HepG2 (cell line): ENCODE measurements around the gene NLE1. TPM values are rescaled to one million over a fixed set of nuclear protein-coding genes. Genes with fewer than 3 reads are reported as not detected.

Experiments used
- ATAC-seq: fragments of 200-7000 bp; cut with Tn5 transposase; 3 replicates; pipeline ENCODE4 v1.9.1; 2020; ENCODE audit warnings: mild to moderate bottlenecking, moderate library complexity
- BruUV-seq: library from RNA; stranded (reverse); fragments of 400-500 nt; replicated peaks from 2 replicates; lab custom pipeline; 2021; lab: Mats Ljungman, UMichigan
- CTCF ChIA-PET: fragments of 300-600 bp; formaldehyde crosslinking; extraction: SDS; loops from one replicate; lab custom pipeline; 2021; ENCODE audit warnings: low total read pairs, inconsistent platforms, low intra/inter-chr PET ratio; lab: Yijun Ruan, JAX
- POLR2A ChIA-PET: fragments of 350-600 bp; sonication (Branson Sonifier 250); formaldehyde crosslinking; loops from one replicate; lab custom pipeline; 2020; ENCODE audit warnings: antibody characterized with exemption, inconsistent platforms; lab: Yijun Ruan, JAX
- DNase-seq: peaks from one replicate; pipeline ENCODE4 v3.0.0-alpha.2; 2015; ENCODE audit warnings: low spot score
- FAIRE-seq: peaks from 3 replicates; lab custom pipeline; 2011; peaks lifted over from hg19 to GRCh38; lab: Jason Lieb, UNC
- H2AFZ ChIP-seq: one replicate; pipeline ENCODE4 v1.6.1; 2011; ENCODE audit warnings: low read length, inconsistent platforms
- H3K27ac ChIP-seq: fragments of 300-600 bp; 3 replicates; pipeline ENCODE4 v1.8.0; 2011; ENCODE audit warnings: mixed run types, mild to moderate bottlenecking, mixed read lengths, low read length, inconsistent platforms; ENCODE audit not compliant: insufficient read depth; ENCODE audit errors: extremely low read length
- H3K27me3 ChIP-seq, 2 experiments: fragments of 200-600 bp in 1 of 2; 2 replicates in 1 of 2; 3 replicates in 1 of 2; pipeline versions ENCODE4 v1.6.0 to v1.8.0; 2011; ENCODE audit warnings: low read length in 2 of 2, mild to moderate bottlenecking in 2 of 2, moderate library complexity in 2 of 2, inconsistent platforms in 1 of 2; ENCODE audit not compliant: insufficient read depth in 2 of 2, control insufficient read depth in 1 of 2
- H3K36me3 ChIP-seq, 2 experiments: fragments of 200-600 bp in 1 of 2; replicated peaks in 1 of 2; 2 replicates in 1 of 2; 3 replicates in 1 of 2; pipeline versions ENCODE4 v1.5.1 to v1.8.0; 2011; ENCODE audit warnings: low read length in 2 of 2, inconsistent platforms in 1 of 2; ENCODE audit not compliant: insufficient read depth in 2 of 2, control insufficient read depth in 1 of 2
- H3K4me1 ChIP-seq: 2 replicates; pipeline ENCODE4 v1.5.1; 2012; ENCODE audit warnings: low read length, inconsistent platforms; ENCODE audit not compliant: insufficient read depth
- H3K4me2 ChIP-seq: 2 replicates; pipeline ENCODE4 v1.6.0; 2011; ENCODE audit warnings: low read depth, low read length, inconsistent platforms
- H3K4me3 ChIP-seq, 3 experiments: fragments of 200-600 bp in 1 of 3; sonication (generic), shearing (Covaris generic) in 1 of 3; replicated peaks in 1 of 3; 2 replicates each; pipeline ENCODE4 v1.5.1; 2011 to 2016; ENCODE audit warnings: low read length in 3 of 3, inconsistent platforms in 2 of 3, low read depth in 2 of 3, mild to moderate bottlenecking in 2 of 3, control low read depth in 1 of 3, mixed read lengths in 1 of 3; ENCODE audit not compliant: insufficient read depth in 1 of 3
- H3K79me2 ChIP-seq: one replicate; pipeline ENCODE4 v1.6.1; 2011; ENCODE audit warnings: low read length, inconsistent platforms; ENCODE audit not compliant: insufficient read depth
- H3K9ac ChIP-seq: 2 replicates; pipeline ENCODE4 v1.6.0; 2011; ENCODE audit warnings: mild to moderate bottlenecking, low read depth, low read length, inconsistent platforms; ENCODE audit not compliant: insufficient read depth
- H3K9me3 ChIP-seq: 2 replicates; pipeline ENCODE4 v1.5.1; 2012; ENCODE audit warnings: mild to moderate bottlenecking, low read length
- H4K20me1 ChIP-seq: 2 replicates; pipeline ENCODE4 v1.6.0; 2011; ENCODE audit warnings: inconsistent platforms, mild to moderate bottlenecking, low read length, moderate library complexity; ENCODE audit not compliant: insufficient read depth
- GATA4 ChIP-seq: sonication (generic); IDR thresholded peaks from 2 replicates; pipeline ENCODE4 v1.6.1; 2016; ENCODE audit warnings: antibody characterized with exemption, low read depth, borderline replicate concordance
- HBP1 ChIP-seq: IDR thresholded peaks from 2 replicates; pipeline ENCODE4 v1.6.1; 2016; ENCODE audit warnings: low read depth, control low read depth
- PHF20 ChIP-seq: sonication (generic); formaldehyde crosslinking; IDR thresholded peaks from 2 replicates; pipeline ENCODE4 v1.5.0; 2020; ENCODE audit warnings: mild to moderate bottlenecking, missing genetic modification reagents
- RARA ChIP-seq: IDR thresholded peaks from 2 replicates; pipeline ENCODE4 v1.6.1; 2016; ENCODE audit warnings: missing genetic modification reagents, missing compliant biosample characterization
- RBFOX2 ChIP-seq: fragments of 200-400 bp; formaldehyde crosslinking; IDR thresholded peaks from 2 replicates; pipeline ENCODE4 v1.6.1; 2017; ENCODE audit warnings: low read depth, mild to moderate bottlenecking, low read length
- RFXAP ChIP-seq: sonication (generic); formaldehyde crosslinking; IDR thresholded peaks from 2 replicates; pipeline ENCODE4 v1.4.0; 2020; ENCODE audit warnings: missing genetic modification reagents, borderline replicate concordance
- SALL2 ChIP-seq: sonication (generic); formaldehyde crosslinking; IDR thresholded peaks from 2 replicates; pipeline ENCODE4 v1.8.1; 2023; ENCODE audit warnings: mild to moderate bottlenecking, missing genetic modification reagents, inconsistent platforms
- SOX13 ChIP-seq, 3 experiments: fragments of 450-650 bp in 1 of 3; sonication (generic) in 1 of 3; formaldehyde crosslinking in 1 of 3; IDR thresholded peaks in 2 of 3; conservative IDR thresholded peaks in 1 of 3; 2 replicates each; pipeline versions ENCODE4 v1.5.0 to v1.6.1; 2016 to 2020; ENCODE audit warnings: antibody characterized with exemption in 1 of 3, mild to moderate bottlenecking in 1 of 3, missing compliant biosample characterization in 1 of 3, missing genetic modification reagents in 1 of 3, moderate library complexity in 1 of 3
- ZC3H13 ChIP-seq: sonication (generic); formaldehyde crosslinking; IDR thresholded peaks from 2 replicates; pipeline ENCODE4 v1.8.1; 2023; ENCODE audit warnings: mild to moderate bottlenecking, missing genetic modification reagents, moderate library complexity
- ZFX ChIP-seq: sonication (generic); formaldehyde crosslinking; IDR thresholded peaks from 2 replicates; pipeline ENCODE4 v1.4.0; 2020; ENCODE audit warnings: mild to moderate bottlenecking, low read depth, missing genetic modification reagents, moderate library complexity
- ZMYM2 ChIP-seq: sonication (generic); formaldehyde crosslinking; IDR thresholded peaks from 2 replicates; pipeline ENCODE4 v1.8.0; 2022; ENCODE audit warnings: mild to moderate bottlenecking, missing genetic modification reagents
- ZNF121 ChIP-seq: sonication (generic); formaldehyde crosslinking; IDR thresholded peaks from 2 replicates; pipeline ENCODE4 v1.5.0; 2020; ENCODE audit warnings: mild to moderate bottlenecking, missing genetic modification reagents
- ZNF224 ChIP-seq: sonication (generic); formaldehyde crosslinking; IDR thresholded peaks from 2 replicates; pipeline ENCODE4 v1.5.0; 2020; ENCODE audit warnings: mild to moderate bottlenecking, missing genetic modification reagents
- ZNF616 ChIP-seq: sonication (generic); formaldehyde crosslinking; IDR thresholded peaks from 2 replicates; pipeline ENCODE4 v1.5.0; 2020; ENCODE audit warnings: low read depth, mild to moderate bottlenecking, missing genetic modification reagents
- ZNF619 ChIP-seq: sonication (generic); formaldehyde crosslinking; IDR thresholded peaks from 2 replicates; pipeline ENCODE4 v1.4.0; 2020; ENCODE audit warnings: mild to moderate bottlenecking, missing genetic modification reagents
- ZNF652 ChIP-seq: IDR thresholded peaks from 2 replicates; pipeline ENCODE4 v1.6.1; 2016; ENCODE audit warnings: low read depth, borderline replicate concordance
- ZNF710 ChIP-seq: sonication (generic); formaldehyde crosslinking; IDR thresholded peaks from 2 replicates; pipeline ENCODE4 v1.5.0; 2020; ENCODE audit warnings: mild to moderate bottlenecking, missing genetic modification reagents, borderline replicate concordance
- WGBS: methylation state at CpG from one replicate; pipeline ENCODE4 v1.1.6; 2017; ENCODE audit warnings: low lambda C conversion rate; 5-methylcytosine and 5-hydroxymethylcytosine counted together
- in situ Hi-C: cut with HindIII; loops from 2 replicates; pipeline ENCODE4 v1.10.0; 2017; ENCODE audit warnings: low pct_unique_long_range_greater_than_20kb; ENCODE audit not compliant: extremely low pct_ligation_motif_present
- intact Hi-C: fragments of 100-400 bp; cut with micrococcal nuclease; formaldehyde crosslinking; loops from one replicate; pipeline ENCODE4 v1.10.0; 2022; ENCODE audit not compliant: unreplicated experiment
- polyA plus RNA-seq, 8 experiments: library from polyadenylated mRNA; depleted of rRNA in 3 of 8; stranded (reverse) in 7 of 8; unstranded in 1 of 8; fragments of >200 nt; fragmentation: Illumina TruSeq in 4 of 8; extraction: Trizol in 4 of 8; gene quantifications; 2 replicates each; pipeline versions ENCODE4 v1.2.1 to v1.2.3, GENCODE V29; 2011 to 2016; ENCODE audit warnings: low read depth in 4 of 8, missing spikeins in 1 of 8, mixed read lengths in 1 of 8; ENCODE audit not compliant: insufficient read depth in 1 of 8
- total RNA-seq, 5 experiments: library from RNA; depleted of rRNA; stranded (reverse); fragments of >200 nt; fragmentation: Illumina TruSeq; extraction: Trizol; gene quantifications; 2 replicates each; pipeline ENCODE4 v1.2.3, GENCODE V29; 2016; ENCODE audit warnings: low read depth in 1 of 5
- TF ChIP-seq, protein P1 (sequence below): sonication (generic); formaldehyde crosslinking; IDR thresholded peaks from 2 replicates; pipeline ENCODE4 v1.9.0; 2021; ENCODE audit warnings: missing genetic modification reagents, borderline replicate concordance
- TF ChIP-seq, protein P2 (sequence below): IDR thresholded peaks from 2 replicates; pipeline ENCODE4 v1.6.1; 2016

NLE1 gene
- total and polyA plus RNA-seq, 2 of the 13 experiments (the other 11 are each of a cell fraction or from before 2014, with no cell fraction given): 20.3 to 34.5 TPM

DNA sequence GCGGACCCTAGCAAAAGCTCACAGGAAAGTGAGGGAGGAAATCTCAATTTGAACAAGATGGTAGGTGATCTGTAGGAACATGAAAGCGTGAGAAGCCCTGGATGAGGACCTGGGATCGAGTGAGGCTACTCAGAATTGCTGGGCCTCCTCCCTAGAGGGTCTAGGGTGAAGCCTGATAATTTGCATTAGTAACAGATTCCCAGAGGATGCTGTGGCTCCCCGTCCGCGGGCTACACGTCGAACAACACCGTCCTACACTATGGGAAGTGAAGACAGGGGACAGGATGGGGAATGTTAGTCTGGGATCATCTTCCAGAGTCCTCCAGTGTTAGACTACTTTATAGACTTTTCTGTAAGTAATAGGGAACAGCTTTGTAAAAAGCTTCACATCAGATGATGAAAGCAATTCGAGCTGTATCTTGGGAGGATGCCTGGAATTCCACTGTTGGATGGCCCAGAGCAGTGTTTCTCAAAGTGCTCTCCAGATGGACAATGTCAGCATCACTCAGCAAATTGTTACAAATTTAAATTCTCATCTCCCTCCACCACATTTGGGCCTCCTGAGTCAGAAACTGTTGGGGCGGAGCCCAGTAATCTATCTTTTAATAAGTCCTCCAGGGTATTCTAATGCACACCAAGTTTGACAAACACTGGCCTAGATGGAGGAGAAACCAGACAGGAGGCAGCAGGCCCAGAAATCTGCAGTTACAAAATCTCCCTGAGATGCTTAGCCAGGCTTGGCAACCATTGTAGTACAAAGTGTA is 14.2 kb downstream of the NLE1 start (continued):
- TF ChIP-seq RARA (CRISPR knock-in tag): no peak
- no peak for TF ChIP-seq ZNF652 (CRISPR knock-in tag)
- TF ChIP-seq ZFX: no peak
- no peak for TF ChIP-seq SALL2
- no peak for TF ChIP-seq SOX13 (IDR thresholded peaks at IDR 0.05)
- no peak for TF ChIP-seq SOX13 (CRISPR knock-in tag; conservative IDR thresholded peaks at IDR 0.05 in 1 of 2, IDR thresholded peaks at IDR 0.05 in 1 of 2)
- TF ChIP-seq ZC3H13: no peak
- no peak for TF ChIP-seq ZNF619
- TF ChIP-seq, protein P1, sequence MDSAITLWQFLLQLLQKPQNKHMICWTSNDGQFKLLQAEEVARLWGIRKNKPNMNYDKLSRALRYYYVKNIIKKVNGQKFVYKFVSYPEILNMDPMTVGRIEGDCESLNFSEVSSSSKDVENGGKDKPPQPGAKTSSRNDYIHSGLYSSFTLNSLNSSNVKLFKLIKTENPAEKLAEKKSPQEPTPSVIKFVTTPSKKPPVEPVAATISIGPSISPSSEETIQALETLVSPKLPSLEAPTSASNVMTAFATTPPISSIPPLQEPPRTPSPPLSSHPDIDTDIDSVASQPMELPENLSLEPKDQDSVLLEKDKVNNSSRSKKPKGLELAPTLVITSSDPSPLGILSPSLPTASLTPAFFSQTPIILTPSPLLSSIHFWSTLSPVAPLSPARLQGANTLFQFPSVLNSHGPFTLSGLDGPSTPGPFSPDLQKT (CRISPR knock-in tag): no peak

DNA sequence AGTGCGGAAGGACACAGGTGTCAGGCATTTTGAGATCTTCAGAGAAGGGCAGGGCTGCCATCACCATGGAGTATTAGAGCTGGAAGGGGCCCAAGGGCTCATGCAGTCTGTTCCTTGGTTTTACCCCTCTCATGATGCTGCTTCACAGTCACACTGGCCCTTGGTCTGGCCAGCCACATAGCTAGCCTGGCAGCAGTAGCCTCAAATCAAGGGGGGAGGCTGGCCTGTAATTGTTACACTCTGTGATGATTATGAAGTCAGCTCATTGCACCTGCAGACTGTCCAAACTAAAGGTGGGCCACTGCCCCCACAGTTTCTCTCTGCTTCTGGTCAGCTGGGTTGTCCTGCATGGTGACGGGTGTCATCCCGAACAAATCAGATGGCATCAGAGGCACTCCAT is 20.8 kb downstream of the NLE1 start, which contains the start of gene FNDC8:
FNDC8 (plus strand) TSS at position 301 of the 400 bp plus-strand sequence; CDS start at position 380, 79 bp downstream.
- BruUV-seq: no TSS peak
- FAIRE-seq: no peak
- Histone ChIP-seq H3K4me3 (no peak within 1 kb of the TSS), H3K9me3 (no peaks in the 10 kb centered on the region), H3K9ac (no peak within 1 kb of the TSS), H3K79me2 (peaks cover 4% of the 10 kb centered on the region), H3K27ac (no peak within 1 kb of the TSS), H3K4me2 (no peak within 1 kb of the TSS), H3K36me3 (no peaks in the 10 kb centered on the region), H3K4me1 (peaks cover 29% of the 10 kb centered on the region), H4K20me1 (no peaks in the 10 kb centered on the region), H2AFZ (no peak within 1 kb of the TSS), H3K27me3 (no peaks in the 10 kb centered on the region; a peak in 1 of 5 replicates)
- CTCF ChIA-PET: no interaction called here
- 92% methylated on average over 1 of the region's 3 CpGs for WGBS
- POLR2A ChIA-PET: interaction anchor here (2.9 kb wide), 1 partner anchor 58 kb away, joined by 8 read pairs; the partner anchor contains the start of gene RFFL
- DNase-seq: no peak
- no peak for ATAC-seq
- in situ Hi-C loops: loop anchor here (5.0 to 25.0 kb wide), 3 partner anchors 124 to 697 kb away; partner anchors contain the start of gene TMEM132E
- intact Hi-C loops: no loop called here
- TF ChIP-seq ZNF224 (no peak), PHF20 (CRISPR knock-in tag) (no peak), HBP1 (CRISPR knock-in tag) (no peak), ZNF710 (CRISPR knock-in tag) (no peak), ZNF616 (CRISPR knock-in tag) (no peak), GATA4 (no peak), RBFOX2 (no peak), RFXAP (no peak), ZMYM2 (CRISPR knock-in tag) (no peak), ZNF121 (no peak)
- TF ChIP-seq, protein P2, sequence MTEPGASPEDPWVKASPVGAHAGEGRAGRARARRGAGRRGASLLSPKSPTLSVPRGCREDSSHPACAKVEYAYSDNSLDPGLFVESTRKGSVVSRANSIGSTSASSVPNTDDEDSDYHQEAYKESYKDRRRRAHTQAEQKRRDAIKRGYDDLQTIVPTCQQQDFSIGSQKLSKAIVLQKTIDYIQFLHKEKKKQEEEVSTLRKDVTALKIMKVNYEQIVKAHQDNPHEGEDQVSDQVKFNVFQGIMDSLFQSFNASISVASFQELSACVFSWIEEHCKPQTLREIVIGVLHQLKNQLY: no peak
